GM04504 (cell line): ENCODE results near the gene MYOCD.
"Not testable (repeated sequence)": the region's sequence is repeated elsewhere in the genome, so short reads cannot be mapped to it uniquely, and the experiment has no call there.

Source experiments
- DNase-seq: peaks from one replicate; pipeline ENCODE4 v3.0.0-alpha.2; 2012; ENCODE audit warnings: low read depth

Gene MYOCD, protein sequence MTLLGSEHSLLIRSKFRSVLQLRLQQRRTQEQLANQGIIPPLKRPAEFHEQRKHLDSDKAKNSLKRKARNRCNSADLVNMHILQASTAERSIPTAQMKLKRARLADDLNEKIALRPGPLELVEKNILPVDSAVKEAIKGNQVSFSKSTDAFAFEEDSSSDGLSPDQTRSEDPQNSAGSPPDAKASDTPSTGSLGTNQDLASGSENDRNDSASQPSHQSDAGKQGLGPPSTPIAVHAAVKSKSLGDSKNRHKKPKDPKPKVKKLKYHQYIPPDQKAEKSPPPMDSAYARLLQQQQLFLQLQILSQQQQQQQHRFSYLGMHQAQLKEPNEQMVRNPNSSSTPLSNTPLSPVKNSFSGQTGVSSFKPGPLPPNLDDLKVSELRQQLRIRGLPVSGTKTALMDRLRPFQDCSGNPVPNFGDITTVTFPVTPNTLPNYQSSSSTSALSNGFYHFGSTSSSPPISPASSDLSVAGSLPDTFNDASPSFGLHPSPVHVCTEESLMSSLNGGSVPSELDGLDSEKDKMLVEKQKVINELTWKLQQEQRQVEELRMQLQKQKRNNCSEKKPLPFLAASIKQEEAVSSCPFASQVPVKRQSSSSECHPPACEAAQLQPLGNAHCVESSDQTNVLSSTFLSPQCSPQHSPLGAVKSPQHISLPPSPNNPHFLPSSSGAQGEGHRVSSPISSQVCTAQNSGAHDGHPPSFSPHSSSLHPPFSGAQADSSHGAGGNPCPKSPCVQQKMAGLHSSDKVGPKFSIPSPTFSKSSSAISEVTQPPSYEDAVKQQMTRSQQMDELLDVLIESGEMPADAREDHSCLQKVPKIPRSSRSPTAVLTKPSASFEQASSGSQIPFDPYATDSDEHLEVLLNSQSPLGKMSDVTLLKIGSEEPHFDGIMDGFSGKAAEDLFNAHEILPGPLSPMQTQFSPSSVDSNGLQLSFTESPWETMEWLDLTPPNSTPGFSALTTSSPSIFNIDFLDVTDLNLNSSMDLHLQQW

DNA sequence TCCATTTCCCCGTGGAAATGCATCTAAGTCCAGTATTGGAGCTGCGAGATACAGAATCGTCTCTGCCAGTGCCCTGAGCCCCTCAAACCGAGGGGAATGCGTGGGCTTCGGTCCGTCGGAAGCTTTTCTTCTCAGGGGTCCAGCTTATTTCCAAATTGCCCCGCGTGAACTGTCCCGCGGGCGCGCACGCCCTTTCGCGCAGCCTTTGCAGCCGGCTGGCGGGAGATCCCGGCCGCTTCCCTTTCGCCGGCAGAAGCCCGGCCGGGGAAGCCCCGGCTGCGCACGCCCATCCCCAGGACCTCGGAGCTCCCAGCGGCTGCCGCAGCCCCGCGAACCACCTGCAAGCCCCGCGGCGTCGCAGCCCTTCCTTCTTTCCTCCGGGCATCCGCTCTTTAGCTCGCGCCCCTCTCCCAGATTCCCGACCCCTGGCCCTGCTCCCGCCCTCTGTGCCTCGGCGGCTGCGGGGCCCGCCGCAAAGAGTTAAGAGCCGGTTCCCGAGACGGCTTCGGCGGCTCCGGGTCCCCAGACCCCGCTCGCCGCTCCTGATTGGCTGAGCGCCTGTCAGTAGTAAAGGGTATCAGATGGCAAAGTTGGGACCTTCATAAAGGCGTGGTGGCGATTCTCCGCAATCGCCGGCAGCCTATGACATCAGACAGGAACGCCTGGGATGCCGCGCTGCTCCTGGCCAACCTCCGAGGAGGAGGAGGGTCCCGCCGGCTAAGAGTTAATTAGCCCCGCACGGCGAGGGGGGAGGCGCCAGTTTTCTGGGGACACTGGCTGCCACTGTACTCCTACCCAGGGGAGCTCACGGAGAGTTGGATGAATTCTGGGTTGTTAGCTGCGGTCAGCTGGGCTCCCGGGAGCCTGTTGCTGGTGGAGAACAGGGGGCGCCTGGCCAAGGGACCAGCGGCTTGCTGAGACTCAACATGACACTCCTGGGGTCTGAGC, at the start of gene MYOCD:
Gene MYOCD (plus strand): TSS at position 628 of the 948 bp plus-strand sequence. CDS start 299 bp downstream, at position 927.
- DNase-seq, result no peak

DNA sequence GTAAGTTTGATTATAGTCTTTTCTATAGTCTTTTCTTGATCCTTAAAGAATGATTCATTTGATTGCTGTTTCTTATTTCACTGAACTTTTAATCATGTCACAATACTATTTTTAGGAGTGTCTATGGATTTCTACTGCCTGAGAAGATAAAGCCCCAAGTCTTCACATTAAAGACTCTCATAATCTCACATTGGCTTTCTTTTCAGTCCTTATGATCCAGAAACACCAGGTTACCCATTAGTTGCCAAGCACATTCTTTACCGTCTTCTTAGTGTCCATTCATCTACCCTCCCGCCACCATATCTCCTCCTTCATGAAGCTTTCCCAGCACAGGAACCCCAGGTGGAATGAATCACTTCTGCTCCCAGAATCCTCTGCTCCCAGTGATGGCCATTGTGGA, 49.5 kb upstream of the MYOCD start:
- no peak for DNase-seq

DNA sequence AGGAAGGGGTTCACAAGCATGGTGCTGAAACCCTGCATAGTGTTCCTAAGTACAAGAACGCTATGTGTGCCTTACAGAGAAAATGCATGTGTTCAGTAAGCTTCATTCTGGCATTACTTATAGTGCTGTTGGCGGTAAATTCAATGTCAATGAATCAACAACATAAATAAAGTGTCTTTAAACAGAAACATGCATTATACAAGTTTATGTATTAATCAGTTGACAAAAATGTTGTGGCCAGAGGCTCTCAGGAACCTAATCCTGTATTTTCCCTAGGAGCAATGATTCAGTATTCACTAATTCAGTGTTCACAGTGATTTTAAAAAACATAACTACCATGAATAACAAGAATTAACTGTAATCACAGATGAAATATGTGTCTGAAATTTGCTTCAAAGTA, 47.1 kb upstream of the MYOCD start:
- DNase-seq, result peak; percentile 29

DNA sequence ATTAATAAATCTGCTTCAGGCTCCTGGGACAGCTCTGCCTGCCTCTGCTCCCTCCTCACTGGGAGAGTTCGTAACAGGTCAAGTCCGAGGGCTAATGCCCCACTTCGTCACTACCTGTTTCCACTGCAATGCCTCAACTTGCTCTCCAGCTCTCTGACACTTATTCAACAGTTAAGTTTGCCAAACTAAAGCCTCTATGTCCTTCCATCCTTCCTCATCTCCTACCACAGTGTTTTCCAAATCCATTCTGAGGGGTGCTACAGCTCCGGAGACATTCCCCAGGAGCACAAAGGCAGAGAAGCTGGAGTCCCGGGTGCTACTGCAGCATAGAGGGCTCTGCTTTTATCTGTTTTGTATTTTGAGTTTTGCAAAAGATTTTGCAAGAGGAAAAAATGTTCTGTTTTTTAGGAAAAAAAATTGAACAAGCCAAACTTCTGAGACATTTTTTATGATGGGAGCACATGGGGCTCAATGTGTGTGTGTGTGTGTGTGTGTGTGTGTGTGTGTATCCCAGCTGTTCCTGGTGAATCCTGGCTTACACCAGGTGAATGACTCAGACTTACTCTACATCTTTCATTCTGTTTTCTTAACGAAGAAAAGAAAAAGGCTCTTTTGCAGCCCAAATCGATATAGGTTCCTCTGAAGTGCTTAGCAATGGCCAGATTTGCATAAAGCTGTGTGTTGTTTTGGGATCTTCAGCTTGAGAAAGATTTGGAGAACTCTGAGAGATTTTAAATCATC, 46.1 kb upstream of the MYOCD start:
- no peak for DNase-seq

DNA sequence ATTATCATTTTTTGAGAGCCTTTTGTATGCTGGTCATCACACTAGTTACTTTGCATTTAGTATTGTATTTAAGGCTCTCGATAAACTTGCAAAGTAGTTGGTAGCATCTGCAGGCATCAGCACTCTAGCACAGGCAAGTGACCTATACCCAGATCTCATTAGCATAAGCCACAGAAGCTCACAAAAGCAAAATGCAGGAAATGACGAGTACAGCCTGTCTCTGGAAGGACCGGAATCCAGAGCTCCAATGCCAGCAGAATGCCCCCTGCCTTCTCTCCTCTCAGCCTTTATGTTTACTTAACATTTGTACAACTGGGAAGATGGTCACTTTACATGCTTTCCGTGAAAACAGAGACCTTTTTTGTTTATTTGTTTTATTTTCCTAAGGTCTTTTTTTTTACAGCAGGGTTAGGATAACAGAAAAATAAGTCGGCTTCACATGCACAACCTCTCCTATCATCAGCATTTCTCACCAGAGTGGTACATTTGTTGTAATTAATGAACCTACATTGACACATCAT, 45.4 kb upstream of the MYOCD start:
- DNase-seq, result no peak

DNA sequence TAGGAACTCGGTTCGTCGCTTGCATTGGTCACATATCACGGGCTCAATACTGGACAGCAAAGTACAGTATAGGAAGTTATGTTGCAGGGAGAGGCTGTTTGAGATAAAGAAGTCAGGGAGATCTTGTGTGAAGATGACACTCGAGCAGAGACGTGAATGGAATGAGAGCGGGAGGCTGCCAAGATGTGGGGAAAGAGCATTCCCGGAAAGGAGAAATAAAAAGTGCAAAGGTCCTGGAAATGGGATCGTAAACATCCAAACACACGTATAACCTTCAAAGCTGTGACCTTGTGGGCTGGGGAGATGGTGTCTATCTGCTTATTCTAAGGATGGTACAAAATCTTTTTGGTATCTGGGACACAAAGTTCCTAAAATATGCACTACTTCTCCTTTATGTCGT, 43.0 kb upstream of the MYOCD start:
- no peak for DNase-seq

DNA sequence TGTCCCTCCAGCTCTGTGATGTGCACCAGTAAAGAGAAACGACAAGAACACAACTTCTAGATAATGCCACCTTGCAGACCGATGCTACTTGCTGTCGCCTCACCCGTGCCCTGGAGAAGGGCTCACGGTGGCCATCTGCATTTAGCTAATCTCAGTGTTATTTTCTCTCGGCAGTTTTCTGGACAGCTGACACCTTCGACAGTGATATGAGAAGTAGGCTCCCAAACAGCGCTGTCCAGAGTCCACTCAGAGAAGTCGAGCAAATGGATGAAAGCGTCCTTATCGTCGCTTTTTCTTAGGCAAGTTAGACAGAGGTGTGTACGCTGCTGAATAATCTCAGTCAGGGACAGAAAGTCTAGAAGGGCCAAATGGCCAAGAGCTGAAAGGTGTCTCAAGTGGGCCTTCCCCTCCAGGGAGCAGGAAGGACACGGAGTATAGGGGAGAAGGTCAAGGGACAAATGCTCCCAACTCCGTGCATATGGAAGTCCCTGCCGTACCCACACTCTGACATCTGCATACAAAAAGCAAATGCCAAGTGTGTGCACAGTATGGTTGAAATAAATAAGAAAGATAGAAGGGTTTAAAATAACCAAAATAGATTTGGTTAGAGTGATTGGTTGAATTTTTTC, 42.4 kb upstream of the MYOCD start:
- no peak for DNase-seq

DNA sequence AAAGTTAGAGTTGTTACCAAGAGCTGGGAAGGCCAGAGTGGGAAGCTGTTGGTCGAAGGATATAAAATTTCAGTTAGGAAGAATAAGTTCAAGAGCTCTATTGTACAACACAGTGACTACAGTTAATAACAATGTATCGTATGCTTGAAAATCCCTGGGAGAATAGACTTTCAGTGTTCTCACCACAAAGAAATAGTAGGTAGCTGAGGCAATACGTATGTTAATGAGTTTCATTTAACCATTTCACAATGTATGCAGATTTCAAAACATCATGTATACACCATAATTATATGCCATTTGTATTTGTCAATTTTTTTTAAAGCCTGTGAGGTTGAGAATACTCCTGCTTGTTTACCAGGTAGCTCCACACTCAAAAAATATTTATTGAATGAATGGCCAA, 41.5 kb upstream of the MYOCD start:
- no peak for DNase-seq

DNA sequence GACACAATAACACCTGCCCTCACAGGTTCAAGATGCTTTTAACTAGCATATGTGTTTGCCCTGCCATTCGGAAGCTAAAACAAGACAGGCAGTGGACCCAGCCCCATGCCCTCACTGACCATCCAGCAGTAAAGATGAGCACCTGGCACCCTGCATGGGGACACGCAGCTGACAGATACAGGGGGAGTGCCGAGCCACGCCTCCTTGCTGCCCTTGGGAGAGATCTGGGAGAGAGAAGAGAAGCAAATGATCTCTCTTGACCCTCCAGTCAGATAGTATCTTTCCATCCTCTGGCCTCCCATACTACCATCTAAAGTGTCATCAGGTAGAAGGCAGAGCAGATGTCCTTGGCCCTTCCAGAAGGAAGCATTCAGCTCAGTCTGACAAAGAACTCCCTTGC, 40.6 kb upstream of the MYOCD start:
- DNase-seq, result no peak

DNA sequence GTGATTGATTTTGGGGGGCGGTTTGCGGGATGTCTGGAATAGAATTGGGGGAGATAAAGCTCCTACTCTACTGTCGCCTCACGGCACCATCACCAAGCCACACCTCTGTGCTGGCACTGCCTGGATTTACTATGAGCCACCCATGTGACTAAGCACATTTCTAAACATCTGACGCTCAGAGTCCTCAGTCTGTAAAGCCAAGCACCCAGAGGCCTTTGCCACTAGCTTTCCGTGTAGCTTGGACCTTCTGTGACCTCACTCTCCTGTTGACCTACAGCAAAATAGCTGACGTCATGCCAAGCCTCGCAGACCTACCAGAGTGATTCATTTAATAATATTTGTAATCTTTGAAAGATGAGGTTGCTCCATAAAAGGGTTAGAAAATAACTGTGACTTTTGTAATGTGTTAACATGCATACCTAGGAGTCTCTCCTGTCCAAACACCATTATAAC, 38.5 kb upstream of the MYOCD start:
- DNase-seq, result peak; percentile 54

DNA sequence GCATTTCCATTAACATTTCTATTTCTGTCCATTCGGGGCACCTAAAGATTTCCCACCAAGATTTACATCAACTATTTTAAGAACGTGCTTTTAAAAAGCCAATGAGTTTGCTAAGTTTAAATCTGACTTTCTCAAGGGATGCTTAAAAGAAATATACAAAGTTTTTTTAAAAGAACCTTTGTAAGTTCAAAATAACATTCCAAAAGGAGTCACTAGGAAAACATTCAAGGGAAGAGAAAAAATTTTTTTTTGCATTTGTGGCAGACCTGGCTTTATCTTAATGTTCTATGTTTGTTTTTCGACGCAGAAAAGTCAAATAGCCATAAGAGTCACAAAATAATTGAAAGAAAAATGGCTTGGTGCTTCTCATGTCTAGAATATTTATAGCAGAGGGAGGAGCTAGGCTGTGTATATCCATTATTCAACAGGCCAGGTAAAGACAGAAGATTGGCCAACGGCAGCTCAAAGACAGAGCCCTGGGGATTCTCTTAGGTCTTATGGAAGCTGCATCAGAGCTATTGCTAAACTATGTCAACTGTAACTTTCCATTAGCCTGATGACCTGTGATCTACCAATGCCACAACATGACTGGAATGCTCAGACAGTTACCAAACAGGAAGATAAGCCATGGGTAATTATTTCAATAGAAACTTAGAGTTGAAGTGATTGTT, 37.8 kb upstream of the MYOCD start:
- no peak for DNase-seq

DNA sequence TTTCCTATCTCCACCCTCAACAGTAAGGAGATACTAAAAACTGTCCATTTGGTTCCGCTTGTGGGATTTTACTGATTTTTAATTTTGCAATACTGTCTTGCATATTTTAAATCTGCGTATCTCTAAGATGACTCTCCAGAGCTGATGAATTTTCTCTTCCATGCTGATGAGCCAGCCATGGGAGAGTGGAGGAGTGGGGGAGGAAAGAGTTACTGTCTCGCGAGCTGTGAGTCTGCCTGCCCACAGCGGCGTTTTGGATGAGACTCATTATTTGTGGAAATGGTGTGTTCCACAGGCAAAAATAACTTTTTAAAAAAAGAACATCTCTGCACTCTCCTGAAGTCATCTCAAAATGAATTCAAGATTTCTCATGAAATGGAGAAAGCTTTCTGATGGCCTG, 34.6 kb upstream of the MYOCD start:
- no peak for DNase-seq

DNA sequence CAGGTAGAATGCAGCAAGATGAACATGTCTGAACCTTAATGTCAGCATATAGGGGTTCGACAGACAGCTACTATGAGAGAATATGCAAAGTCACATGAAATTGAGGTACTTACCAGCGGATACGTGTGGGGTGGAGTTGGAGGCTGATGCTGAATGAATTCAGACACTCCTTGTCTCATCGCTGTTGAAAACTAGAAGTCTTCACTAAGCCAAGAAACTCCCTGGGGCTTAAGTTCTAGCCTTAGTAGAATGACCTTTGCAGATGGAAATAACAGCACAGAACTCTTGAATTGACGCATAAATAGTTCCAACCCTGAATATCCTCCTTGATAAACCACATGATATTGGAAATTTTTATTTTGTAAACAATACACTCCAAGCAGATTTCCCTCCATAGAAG, 32.9 kb upstream of the MYOCD start:
- DNase-seq, result no peak

DNA sequence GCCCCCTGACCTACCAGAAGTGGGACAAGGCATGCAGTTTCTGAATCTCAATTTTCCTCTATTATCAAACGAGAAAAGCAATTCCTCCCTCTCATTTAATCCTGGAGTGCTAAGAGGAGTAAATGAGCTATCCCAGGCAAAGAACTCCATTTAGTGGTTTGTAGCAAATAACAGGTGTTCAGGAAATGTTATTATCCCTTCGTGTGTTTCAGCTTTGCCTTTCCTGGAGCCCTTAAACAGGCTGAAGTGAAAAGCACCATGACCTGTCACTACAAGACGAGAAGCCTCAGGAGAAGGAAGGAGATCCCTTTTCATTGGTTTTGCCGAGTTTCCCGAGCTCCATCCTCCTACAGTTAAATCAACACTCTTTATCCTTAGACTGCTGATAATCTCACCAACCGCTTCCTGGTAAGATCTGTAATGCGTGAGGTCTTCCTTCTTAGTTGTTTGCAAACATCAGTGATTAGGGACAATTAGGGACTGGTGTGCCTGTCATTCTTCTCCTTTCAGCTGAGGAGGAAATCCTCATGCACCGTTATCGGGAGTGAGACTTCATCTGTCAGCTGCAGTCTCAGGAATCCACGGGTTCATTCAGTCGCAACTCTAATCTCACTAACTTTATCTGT, 30.8 kb upstream of the MYOCD start:
- no peak for DNase-seq

DNA sequence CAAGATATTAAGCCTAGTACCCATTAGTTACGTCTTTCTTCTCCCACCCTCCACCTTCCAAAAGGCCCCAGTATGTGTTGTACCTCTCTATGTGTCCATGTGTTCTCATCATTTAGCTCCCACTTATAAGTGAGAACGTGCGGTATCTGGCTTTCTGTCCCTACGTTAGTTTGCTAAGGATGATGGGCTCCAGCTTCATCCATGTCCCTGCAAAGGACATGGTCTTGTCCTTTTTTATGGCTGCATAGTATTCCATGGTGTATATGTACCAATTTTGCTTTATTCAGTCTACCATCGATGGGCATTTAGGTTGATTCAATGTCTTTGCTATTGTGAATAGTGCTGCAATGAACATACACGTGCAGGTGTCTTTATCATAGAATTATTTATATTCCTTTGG, 29.7 kb upstream of the MYOCD start:
- not testable (repeated sequence) for DNase-seq

DNA sequence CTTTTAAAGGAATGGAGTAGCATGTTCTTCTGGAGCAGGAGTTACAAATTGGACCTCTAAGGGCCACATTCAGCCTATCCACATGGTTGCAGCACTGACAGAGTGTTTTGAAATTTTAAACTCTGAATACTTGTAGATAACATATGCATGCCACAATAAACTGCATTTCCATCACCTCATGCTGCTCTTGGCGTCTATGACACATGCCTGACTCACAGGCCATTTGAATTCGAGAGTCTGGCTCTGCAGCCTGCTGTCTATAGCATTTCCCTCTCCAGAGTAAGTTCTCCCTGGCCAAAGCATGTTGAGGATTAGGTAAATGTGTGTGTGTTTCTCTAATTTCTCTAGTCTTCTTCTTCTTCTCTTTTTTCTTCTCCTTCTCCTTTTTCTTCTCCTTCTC, 28.7 kb upstream of the MYOCD start:
- DNase-seq, result peak; percentile 68

DNA sequence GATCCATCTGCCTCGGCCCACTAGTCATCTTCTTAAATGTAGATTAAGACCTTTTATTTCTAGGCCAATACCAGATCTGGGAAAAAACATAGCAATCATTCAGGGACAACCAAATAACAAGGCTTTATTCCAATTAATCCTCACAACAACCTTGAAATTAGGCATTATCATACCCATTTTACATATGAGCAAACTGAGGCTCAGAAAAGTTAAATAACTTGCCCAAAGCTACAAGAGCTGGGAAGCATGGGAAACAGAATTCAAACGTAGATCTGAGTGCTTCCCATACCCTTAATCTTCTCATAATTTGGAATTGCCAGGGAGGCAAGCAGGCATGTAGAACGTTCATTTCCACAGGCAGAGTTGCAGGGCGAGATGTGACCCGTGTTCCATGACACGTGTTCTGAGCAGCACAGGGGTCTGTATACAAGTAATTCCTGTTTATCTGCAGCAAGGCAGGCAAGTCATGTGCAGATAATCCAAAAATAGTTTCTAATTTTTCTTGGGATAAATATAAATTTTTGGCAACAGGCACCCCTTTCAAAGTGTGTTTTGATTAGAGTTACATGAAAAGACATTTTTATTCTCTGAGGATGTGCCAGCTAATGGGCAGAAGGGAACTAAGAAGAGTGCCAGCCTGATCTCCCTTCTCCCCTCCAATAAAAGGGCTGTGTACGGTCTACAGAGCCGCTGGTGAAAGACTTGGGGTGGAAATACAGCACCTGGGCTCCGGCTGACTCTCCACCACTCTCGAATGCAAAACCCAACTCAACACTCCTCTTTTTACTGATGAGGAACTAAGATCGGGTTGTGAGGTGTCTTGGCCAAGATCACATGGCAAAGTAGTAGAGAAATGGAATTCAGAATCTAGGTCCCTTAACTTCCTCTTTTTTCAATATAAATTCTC, 27.7 kb upstream of the MYOCD start:
- DNase-seq, result no peak

DNA sequence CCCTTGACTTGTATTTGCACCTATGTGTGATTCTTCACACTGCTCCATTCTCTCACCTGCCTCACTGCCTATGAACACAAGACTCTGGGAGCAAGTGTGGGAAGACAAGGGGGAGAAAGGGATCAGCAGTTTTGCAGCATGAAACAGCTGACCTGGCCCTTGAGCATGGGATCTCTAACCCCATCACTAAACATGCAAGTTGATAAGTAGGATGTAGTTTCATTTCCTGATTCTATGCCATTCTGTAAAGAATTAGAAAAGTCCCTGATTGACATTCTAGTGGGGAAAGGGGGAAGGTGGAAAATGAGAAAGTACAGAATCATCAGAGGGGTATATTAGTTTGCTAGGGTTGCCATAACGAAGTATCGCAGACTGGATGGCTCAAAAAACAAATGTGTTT, 25.3 kb upstream of the MYOCD start:
- DNase-seq, result no peak
